Common myeloid progenitor, CD34-positive (primary cell): Measurements from ENCODE around the gene ASB16.

ENCODE experiments used
- CTCF ChIA-PET: fragments of 350-600 bp; sonication (Branson Sonifier 250); formaldehyde crosslinking; loops from one replicate; lab custom pipeline; 2021; ENCODE audit warnings: antibody characterized with exemption; lab: Charles Lee
- POLR2A ChIA-PET: fragments of 350-600 bp; sonication (Branson Sonifier 250); formaldehyde crosslinking; loops from one replicate; lab custom pipeline; 2021; ENCODE audit warnings: antibody characterized with exemption; lab: Charles Lee
- DNase-seq, 3 donors: peaks; one replicate each; pipeline versions ENCODE4 v3.0.0 to v3.0.0-alpha.2; 2013
- H3K27ac ChIP-seq, 2 experiments: 1 replicate in 1 of 2; 2 replicates in 1 of 2; pipeline ENCODE4 v1.7.0; 2013; ENCODE audit warnings: inconsistent platforms in 2 of 2, low read length in 2 of 2, mild to moderate bottlenecking in 2 of 2, low read depth in 1 of 2, moderate library complexity in 1 of 2; ENCODE audit not compliant: severe bottlenecking in 2 of 2, insufficient read depth in 1 of 2, poor library complexity in 1 of 2
- H3K27me3 ChIP-seq, 5 experiments: replicated peaks in 2 of 5; 1 replicate in 3 of 5; 2 replicates in 2 of 5; pipeline versions ENCODE4 v1.6.1 to v1.7.0; 2013; ENCODE audit warnings: low read length in 4 of 5, mild to moderate bottlenecking in 2 of 5, moderate library complexity in 2 of 5, inconsistent platforms in 1 of 5; ENCODE audit not compliant: insufficient read depth in 5 of 5, control insufficient read depth in 4 of 5
- H3K36me3 ChIP-seq, 4 experiments: 1 replicate in 2 of 4; 2 replicates in 2 of 4; pipeline versions ENCODE4 v1.6.1 to v1.7.0; 2013; ENCODE audit warnings: low read length in 3 of 4, control low read depth in 1 of 4, mild to moderate bottlenecking in 1 of 4; ENCODE audit not compliant: control insufficient read depth in 4 of 4, insufficient read depth in 4 of 4
- H3K4me1 ChIP-seq, 4 experiments: 1 replicate in 3 of 4; 2 replicates in 1 of 4; pipeline versions ENCODE4 v1.6.1 to v1.7.1; 2013; ENCODE audit warnings: low read length in 3 of 4, mild to moderate bottlenecking in 3 of 4, control low read depth in 1 of 4, inconsistent platforms in 1 of 4, moderate library complexity in 1 of 4; ENCODE audit not compliant: control insufficient read depth in 4 of 4, insufficient read depth in 4 of 4; ENCODE audit errors: control extremely low read depth in 1 of 4
- H3K4me3 ChIP-seq, 7 experiments: 1 replicate in 4 of 7; 2 replicates in 3 of 7; pipeline versions ENCODE4 v1.5.1 to v1.7.0; 2013; ENCODE audit warnings: mild to moderate bottlenecking in 7 of 7, low read length in 6 of 7, moderate library complexity in 6 of 7, inconsistent platforms in 2 of 7, low read depth in 2 of 7, control low read depth in 1 of 7; ENCODE audit not compliant: insufficient read depth in 4 of 7, control insufficient read depth in 1 of 7; ENCODE audit errors: extremely low read depth in 1 of 7
- H3K9me3 ChIP-seq, 5 experiments: 1 replicate in 4 of 5; 2 replicates in 1 of 5; pipeline versions ENCODE4 v1.6.1 to v1.7.1; 2013; ENCODE audit warnings: low read length in 4 of 5, mild to moderate bottlenecking in 2 of 5, inconsistent platforms in 1 of 5, low read depth in 1 of 5, moderate library complexity in 1 of 5; ENCODE audit not compliant: control insufficient read depth in 4 of 5, insufficient read depth in 2 of 5; ENCODE audit errors: control extremely low read depth in 1 of 5
- WGBS: methylation state at CpG from one replicate; pipeline ENCODE4 v1.1.5; 2013; ENCODE audit not compliant: insufficient coverage; 5-methylcytosine and 5-hydroxymethylcytosine counted together

Gene ASB16

DNA sequence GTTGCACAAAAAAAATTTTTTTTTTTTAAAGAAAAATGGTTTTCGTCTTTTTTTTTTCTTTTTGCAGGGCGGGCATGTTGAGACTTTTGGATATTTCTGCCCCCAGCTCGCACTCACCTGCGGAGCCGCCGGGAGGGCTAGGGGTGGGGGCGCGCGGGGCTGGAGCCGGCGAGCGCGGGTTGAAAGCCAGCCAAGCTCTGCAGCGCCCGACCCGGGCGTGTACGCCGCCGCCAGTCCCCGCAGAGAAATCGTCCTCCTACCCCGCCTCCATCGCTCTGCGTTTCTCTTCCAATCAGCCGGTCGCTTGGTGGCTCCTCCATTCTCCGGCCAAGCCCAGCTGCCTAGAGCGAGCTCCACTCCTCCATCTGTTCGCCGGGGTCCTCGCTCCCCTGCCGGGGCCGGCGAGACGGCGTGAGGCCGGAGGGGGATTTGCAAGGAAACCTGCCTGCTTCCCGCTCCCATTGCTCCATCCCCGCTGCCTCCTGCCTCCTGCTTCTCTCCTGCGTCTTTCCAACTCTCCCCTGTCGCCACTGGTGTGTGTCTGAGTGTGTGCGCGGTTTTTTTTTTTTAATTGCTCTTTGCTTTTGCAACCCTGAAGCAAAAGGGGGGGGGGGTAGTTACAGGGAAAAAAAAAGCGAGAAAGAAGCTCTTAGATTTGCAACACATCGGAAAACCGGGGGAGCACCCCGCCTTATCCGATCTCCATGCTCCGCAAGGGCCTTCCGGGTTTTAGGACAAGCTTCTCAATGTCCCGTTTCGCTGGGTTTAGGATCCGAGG, 50.8 kb downstream of the ASB16 start:
- 0% methylated on average over 44 of the region's 54 CpGs for WGBS
- DNase-seq = peak; percentile 81 to 86 (median 83)
- Histone ChIP-seq H3K36me3 (peaks cover 0 to 14% (median 6%) of the 10 kb centered on the region in 4 experiments), H3K4me1 (peaks cover 15 to 38% (median 34%) of the 10 kb centered on the region in 4 experiments), H3K27ac (peak overlapping the region; percentile 25 to 77), H3K27me3 (no peaks in the 10 kb centered on the region), H3K4me3 (peak overlapping the region; percentile 69 to 95 (median 93)), H3K9me3 (no peaks in the 10 kb centered on the region)
- CTCF ChIA-PET = interaction anchor here (0.6 to 2.1 kb wide), 22 partner anchors 10 to 467 kb away, joined by 3 to 20 read pairs (median 3); no protein-coding TSS in a partner anchor
- POLR2A ChIA-PET = interaction anchor here (0.7 to 2.8 kb wide), 5 partner anchors 22 to 110 kb away, joined by 3 to 11 read pairs (median 3); partner anchors contain the start of genes ATXN7L3 and TMUB2

DNA sequence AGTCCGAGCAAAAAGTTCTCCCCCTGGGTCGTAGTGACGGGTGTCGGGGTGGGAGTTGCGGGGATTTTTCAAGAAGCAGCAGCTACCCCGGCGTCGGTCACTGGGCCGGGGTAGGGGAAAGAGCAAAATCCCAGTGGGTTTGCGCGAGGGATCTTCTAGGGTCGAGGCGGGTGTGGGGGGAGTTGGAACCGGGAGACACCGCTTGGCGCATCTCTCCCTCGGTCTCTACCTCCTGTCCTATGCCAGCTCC, 51.3 kb downstream of the ASB16 start:
- DNase-seq = no peak
- Histone ChIP-seq H3K36me3 (peaks cover 0 to 8% (median 2%) of the 10 kb centered on the region in 4 experiments), H3K9me3 (no peaks in the 10 kb centered on the region), H3K4me1 (peaks cover 13 to 33% (median 29%) of the 10 kb centered on the region in 4 experiments), H3K27ac (peak overlapping the region; percentile 25 to 77), H3K4me3 (peak overlapping the region; percentile 69 to 95 (median 93)), H3K27me3 (no peaks in the 10 kb centered on the region)
- ChIA-PET POLR2A (interaction anchor here (0.7 to 2.8 kb wide), 5 partner anchors 23 to 110 kb away, joined by 3 to 11 read pairs (median 3); partner anchors contain the start of genes ATXN7L3 and TMUB2), CTCF (interaction anchor here (0.6 to 2.1 kb wide), 20 partner anchors 10 to 467 kb away, joined by 3 to 20 read pairs (median 3); no protein-coding TSS in a partner anchor)
- WGBS = 0% methylated on average over 5 of the region's 17 CpGs

DNA sequence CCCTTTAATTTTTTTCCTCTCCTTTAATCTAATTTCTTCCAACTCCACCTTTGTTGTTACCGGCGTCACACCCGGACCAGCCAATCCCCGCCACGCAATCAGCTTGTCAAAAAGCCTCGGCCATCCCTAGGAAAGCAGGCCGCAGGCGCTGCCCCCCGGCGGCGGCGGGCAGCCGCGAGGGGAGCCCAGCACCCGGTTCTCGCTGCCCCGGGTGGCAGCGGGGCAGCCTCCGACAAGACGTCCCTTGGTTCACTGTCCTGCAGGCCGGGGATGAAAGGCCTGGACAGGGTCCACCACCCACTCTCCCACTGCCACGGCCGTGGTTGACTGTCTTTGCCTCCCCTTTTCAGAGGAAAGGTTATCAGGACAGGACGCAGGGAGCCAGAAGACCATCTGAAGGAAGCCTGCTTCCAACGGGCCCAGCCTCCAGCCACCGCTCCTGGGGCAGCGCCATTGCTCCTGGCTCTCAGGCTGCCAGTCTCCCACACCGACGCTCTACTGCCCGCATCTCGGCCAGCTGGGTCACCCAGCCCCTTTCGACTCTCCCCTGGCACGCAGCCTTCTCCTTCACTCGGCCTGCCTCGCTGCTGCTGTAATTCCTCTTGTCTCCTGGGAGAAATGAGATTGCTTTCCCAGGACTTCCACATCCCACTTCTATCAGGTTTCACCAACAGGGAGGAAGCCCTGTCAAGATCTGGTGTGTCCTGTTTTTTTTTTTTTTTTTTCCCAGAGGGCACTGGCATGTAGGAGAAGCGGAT, 51.8 kb downstream of the ASB16 start:
- H3K27me3 ChIP-seq = no peaks in the 10 kb centered on the region
- peak; percentile 66 to 76 (median 67) for DNase-seq
- peak overlapping the region; percentile 69 to 95 (median 93) for H3K4me3 ChIP-seq
- H3K4me1 ChIP-seq = peaks cover 8 to 28% (median 24%) of the 10 kb centered on the region in 4 experiments
- CTCF ChIA-PET = interaction anchor here (0.6 to 2.1 kb wide), 21 partner anchors 11 to 466 kb away, joined by 3 to 20 read pairs (median 3); no protein-coding TSS in a partner anchor
- POLR2A ChIA-PET = interaction anchor here (0.6 to 2.8 kb wide), 5 partner anchors 23 to 111 kb away, joined by 3 to 11 read pairs (median 4); partner anchors contain the start of genes ATXN7L3 and TMUB2
- peak overlapping the region in 1 of 2 experiments; percentile 77 for H3K27ac ChIP-seq
- 5% methylated on average over 35 of the region's 36 CpGs for WGBS
- no peaks in the 10 kb centered on the region for H3K9me3 ChIP-seq
- peaks cover 0 to 4% (median 1%) of the 10 kb centered on the region in 4 experiments for H3K36me3 ChIP-seq

DNA sequence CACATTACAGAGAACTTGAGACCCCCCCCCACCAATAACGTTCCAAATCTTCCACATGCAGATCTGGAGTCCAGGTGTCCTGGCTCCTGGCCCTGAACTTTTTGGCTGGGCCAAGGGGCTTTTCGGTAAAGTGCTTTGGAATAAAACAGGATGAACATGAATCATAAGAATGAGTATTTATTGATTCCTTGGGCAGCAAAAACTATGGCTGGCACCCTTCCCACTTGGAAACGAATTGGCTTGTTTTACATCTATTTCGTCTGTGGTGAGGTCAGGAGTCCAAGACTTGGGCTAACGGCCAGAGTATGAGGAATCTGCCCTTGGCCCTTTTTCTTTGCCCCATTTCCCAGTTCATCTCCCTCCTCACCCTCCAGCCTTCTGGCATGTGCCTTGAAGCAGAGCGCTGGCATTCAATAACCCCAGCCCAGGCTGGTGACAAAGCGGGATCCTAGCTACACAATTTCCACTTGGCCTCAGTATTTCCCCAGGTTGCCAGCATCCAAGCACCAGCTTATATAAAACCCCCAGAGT, 53.1 kb downstream of the ASB16 start:
- DNase-seq = no peak
- Histone ChIP-seq H3K27ac (no peak overlapping the region), H3K36me3 (no peaks in the 10 kb centered on the region), H3K27me3 (no peaks in the 10 kb centered on the region), H3K4me3 (no peak overlapping the region), H3K9me3 (no peaks in the 10 kb centered on the region), H3K4me1 (peaks cover 0 to 18% (median 14%) of the 10 kb centered on the region in 4 experiments)
- 96% methylated on average over 4 of the region's 7 CpGs for WGBS
- CTCF ChIA-PET = interaction anchor here (1.4 to 1.8 kb wide), 4 partner anchors 10 to 108 kb away, joined by 3 to 4 read pairs (median 3); no protein-coding TSS in a partner anchor
- POLR2A ChIA-PET = no interaction called here
